ENCODE data around the gene NBDY.

- TF ChIP-seq CTCF (conservative IDR thresholded peaks at IDR 0.05 in 1 of 2, IDR thresholded peaks at IDR 0.05 in 1 of 2; ENCODE audit: extremely low read depth in 1 of 2, insufficient read depth in 1 of 2, low read depth in 1 of 2, low read length in 2 of 2) (peak; percentile 26 to 53), EZH2 (IDR thresholded peaks at IDR 0.05; ENCODE audit: borderline replicate concordance, low read length) (no peak)
These were observed 54.4 kb downstream of the NBDY start for GRCh38 chrX:56783450-56783831.
